ENCODE data around the gene UMAD1. TPM values are rescaled to one million over a fixed set of nuclear protein-coding genes. Genes with fewer than 3 reads are reported as not detected.
A peak's percentile ranks its signal among the peaks of the same experiment; 100 is the strongest.

Gene UMAD1
- polyA plus RNA-seq, 1 donor = 7.7 TPM

DNA sequence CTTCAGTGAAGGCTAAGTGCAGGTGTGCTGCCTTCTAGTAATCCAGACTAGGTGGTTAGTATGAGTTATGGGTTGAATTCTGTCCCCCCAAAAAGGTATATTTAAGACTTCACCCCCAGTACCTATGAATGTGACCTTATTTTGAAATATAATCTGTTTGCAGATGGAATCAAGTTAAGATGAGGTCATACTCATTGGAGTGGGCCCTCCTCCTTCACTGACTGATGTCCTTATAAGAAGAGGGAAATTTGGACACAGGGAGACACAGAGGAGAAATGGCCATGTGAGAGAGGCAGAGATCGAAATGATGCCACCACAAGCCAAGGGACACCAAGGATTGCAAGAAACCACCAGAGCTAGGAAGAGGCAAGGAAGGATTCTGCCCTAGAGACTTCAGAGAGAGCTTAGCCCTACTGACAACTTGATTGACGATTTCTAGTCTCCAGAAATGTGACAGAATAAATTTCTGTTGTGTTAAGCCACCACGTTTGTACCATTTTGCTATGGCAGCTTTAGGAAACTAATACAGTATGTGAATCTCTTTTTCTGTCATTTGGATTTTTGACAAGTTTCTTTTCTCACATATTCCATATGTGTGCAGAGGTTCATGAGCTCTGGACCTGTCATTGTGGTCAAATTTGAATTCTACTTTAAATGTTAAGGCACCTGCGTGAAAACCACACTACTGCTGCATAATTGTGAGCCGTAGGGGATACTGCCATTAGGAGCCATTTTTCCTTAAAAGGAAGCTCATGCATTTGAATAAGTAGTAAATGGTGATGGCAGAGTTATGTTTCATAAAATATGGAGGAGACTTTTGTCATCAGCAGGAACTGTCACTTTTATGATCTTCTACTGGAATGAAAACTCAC, 80.4 kb downstream of the UMAD1 start:
- no peak for DNase-seq (ENCODE audit: low read depth)

DNA sequence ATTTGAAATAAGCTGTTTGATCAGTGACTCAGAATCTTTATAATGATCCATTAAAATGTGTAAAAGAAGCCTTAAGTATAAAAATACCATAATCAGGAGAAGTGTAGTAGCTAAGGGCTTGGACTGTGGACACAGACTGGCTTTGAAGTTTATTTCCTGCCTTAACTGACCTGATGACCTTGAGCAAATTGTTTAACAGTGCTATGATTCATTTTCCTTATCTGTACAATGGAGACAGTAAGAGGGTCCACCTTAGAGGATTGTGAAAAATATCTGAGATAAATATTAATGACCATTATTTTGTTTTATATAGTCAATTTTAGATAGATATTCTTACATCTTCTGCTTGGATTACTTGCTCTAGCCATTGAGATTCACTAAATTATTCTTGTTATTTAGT, 91.2 kb downstream of the UMAD1 start:
- DNase-seq (ENCODE audit: low read depth) = no peak

DNA sequence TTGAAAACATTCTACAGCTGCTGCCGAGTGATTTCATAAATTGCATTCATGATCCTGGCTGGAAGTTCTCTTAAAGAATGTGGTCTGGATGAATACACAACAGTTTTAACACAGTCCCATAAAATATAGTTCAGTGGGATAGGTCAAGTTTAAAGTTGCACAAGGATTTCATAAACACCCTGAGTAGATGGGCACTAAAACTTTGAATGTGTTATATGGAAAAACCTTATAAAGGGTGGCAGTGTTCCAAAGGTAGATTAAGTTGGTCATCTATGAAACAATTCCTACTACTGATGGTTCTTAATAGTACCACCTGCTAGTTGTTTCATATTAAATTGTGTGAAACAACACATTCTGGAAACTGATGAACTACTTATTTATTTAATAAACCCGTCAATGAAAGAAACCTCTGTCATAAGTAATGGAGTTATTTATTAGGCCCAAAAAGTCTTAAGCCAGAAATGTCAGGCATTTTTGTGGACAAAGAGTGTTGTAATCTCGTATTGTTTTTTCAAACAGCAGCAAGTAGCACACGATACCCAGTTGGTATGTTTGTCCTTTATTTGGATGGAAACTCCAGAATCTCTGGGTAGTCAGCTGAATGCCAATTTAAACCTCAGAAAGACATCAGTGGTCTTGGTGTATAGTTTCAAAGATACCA, 92.2 kb downstream of the UMAD1 start:
- DNase-seq (ENCODE audit: low read depth) = peak; percentile 46

DNA sequence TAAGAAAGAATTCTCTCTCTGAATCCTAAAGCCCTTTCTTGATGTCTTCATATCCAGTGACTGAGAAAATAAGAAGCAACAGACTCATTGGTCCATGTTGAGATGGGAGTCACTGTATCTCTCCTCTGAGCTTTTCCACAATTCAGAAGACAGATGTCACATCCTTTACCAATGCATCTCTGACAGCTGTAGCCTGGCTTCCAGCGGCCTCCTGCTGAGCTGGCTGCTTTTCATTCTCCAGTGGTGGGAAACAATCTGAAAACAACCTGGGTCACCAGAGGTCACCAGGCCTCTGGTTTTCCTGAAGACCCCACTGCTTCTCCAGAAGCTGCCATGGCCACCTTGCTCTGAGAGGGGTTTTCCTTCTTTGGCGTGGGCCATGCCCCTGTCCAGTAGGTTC, 96.1 kb downstream of the UMAD1 start:
- no peak for DNase-seq (ENCODE audit: low read depth)

DNA sequence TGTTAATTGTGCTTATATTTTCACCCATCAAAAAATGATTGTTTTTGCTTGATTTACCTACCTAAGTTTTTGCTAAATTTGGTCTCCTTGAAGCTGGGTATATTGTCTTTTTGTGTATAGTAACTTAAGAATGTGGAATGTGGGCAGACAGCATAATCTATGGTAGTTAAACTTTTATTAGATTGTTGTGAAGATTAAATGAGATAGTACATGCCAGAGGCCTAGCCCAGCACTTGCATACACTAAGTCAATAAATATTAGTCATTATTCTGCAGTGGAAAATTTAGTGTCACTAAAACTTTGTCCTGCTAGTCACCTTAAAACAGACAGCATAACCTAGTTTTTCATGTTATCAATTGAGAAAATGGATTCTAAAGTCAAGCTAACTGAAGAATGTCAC, 97.1 kb downstream of the UMAD1 start:
- DNase-seq (ENCODE audit: low read depth) = no peak

DNA sequence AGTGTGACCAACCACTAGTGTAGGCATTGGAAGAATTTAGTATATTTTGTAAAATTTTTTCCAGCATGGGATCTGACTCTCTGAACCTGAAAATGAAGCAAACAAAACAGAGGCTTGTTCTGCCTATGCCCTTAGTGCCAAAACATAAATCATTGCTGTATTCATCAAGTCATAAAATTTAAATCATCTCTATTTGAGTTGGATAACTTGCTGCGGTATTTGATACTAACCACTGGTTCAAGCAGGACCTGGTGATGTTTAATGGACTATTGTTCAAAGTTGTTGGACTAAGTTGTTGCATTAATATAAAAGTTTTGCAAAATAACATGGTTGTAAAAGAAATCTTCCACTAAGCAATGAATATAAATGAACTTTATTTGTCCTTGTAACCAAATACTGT, 97.6 kb downstream of the UMAD1 start:
- DNase-seq (ENCODE audit: low read depth) = no peak

DNA sequence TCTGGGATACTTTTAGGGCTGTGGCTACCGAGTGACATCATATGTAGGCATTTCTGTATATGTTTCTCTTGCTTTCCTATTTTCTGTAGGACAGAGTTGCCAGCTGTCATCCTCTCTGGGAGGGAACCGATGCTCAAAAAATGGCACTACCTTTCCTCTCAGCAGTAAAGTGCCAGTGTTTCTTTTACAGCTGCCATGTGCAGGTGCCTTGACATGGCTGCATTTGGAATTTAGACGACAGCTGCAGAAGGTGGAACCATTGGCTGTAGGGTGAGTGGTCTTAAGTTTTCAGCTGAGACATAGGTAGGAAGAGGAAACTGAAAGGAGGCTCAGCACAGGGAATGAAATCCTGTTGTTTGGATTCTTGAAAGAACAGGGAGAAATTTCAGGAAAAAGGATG, 98.1 kb downstream of the UMAD1 start:
- no peak for DNase-seq (ENCODE audit: low read depth)

DNA sequence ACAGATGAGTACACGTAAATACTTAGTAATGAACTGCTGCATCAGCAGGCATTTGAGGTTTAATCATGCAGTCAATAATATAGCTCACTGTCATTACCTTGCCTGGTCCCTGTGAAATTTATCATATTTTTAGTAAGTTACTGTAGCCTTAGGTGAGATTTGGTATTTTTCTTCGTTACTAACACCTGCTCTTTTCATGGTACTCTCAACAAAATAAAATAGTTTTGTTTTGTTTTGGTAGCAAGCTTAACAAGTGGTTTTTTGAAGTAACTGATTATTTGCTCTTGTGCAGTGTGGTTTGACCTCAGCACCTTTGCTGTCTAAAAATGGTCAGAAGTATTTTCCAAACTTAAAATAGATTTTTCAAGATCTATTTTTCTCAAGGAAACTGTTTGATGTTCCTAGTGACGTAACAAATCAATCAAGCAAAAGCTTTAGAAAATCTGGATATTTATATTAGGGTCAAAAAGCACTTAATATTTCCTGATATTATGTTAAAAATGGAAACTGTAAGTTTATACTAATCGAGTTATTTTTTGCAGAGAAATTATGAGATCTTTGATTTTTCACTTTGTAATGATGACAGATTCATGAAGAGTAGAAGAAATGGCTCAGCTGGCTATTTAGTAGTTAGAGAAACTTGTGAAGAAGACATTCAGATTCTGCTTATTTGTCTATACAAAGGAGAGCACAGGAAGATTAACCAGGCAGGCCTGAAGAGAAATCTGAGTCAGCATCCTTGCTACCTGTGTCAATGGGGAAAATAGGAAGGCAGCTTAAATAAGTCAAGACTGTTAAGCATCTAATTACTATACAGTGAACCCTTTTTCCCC, 98.9 kb downstream of the UMAD1 start:
- no peak for DNase-seq (ENCODE audit: low read depth)

DNA sequence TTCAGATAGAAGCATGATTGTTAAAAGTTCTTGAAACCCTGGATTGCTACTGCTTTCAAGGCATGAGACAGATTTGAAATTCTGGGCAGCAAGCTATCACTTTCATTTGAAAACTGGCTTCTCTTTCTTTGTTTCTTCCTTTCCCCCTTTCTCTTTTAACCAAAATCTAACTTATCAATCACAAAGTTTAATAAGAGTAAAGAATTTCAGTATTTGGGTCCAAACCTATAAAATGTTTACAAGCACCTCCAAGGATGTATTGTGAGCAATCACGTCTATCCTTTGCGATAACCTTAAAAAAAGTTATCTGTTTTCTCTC, 99.4 kb downstream of the UMAD1 start:
- DNase-seq (ENCODE audit: low read depth) = no peak

DNA sequence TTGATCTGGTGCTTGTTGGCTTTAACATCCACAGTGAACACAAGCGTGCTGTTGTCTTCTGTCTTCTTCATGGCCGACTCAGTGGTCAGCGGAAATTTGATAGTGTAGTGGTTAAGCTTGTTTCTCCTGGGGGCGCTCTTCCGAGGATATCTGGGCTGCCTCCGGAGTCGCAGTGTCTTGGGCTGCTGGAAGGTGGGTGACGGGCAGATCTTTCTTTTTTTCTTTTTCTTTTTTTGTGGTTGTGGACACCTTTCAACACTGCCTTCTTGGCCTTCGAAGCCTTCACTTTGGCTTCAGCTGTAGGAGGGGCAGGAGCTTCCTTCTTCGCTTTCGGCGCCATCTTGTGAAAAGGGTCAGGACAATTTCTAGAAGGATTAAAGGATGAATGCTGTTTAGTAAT, 101.7 kb downstream of the UMAD1 start:
- DNase-seq (ENCODE audit: low read depth) = no peak

DNA sequence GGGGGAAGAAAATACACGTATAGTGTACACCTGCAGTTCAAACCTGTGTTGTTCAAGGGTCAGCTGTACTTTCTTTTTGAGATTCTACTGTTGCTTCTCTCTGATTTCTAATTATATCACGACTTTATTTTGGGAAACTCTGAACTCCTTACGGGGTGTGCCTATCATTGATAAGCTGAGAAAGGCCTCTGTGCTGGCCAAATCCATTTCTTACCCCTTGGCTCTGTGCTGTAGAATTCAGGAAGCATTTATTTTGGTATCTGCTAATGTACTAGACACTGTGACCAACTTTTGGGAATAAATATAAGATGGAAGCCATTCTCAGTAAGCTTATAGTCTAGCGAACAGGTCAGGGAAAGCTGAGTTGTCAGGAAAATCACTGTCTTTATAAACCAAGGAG, 104.7 kb downstream of the UMAD1 start:
- no peak for DNase-seq (ENCODE audit: low read depth)

DNA sequence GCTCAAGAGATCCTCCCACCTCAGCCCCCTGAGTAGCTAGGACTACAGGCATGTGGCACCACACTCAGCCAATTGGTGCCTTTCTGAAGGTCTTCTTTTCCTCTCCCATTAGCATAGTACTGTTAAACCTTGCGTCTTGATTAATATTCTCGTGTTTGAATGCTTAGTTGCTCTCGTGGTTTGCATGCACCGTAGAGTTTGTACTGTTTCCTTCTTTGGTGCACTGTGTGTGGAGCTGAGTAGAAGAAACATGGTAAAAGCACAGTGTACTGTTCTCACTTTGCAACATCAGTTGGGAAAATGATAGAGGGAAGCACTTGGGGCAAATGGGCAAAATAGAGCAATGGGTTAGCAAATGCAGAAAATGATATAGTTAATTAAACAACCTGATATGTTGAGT, 105.4 kb downstream of the UMAD1 start:
- DNase-seq (ENCODE audit: low read depth) = no peak

DNA sequence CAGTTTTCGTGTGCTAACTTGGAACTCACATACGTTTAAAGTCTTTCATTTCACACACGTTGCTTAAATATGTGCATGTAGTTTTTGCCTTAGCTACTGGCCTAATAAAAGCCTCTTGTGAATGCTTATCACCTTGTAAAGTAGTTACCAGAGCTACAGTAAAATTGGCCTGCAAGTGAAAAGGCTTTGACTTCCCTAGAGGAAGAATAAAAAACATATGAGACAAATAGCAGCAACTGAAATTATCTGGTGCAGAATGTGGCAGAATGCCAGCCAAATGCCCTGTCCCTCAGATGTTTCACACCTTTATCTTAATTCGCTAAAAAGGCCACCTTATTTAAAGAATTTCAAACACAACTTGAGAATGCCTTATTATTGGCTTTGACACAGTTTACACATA, 105.9 kb downstream of the UMAD1 start:
- no peak for DNase-seq (ENCODE audit: low read depth)

DNA sequence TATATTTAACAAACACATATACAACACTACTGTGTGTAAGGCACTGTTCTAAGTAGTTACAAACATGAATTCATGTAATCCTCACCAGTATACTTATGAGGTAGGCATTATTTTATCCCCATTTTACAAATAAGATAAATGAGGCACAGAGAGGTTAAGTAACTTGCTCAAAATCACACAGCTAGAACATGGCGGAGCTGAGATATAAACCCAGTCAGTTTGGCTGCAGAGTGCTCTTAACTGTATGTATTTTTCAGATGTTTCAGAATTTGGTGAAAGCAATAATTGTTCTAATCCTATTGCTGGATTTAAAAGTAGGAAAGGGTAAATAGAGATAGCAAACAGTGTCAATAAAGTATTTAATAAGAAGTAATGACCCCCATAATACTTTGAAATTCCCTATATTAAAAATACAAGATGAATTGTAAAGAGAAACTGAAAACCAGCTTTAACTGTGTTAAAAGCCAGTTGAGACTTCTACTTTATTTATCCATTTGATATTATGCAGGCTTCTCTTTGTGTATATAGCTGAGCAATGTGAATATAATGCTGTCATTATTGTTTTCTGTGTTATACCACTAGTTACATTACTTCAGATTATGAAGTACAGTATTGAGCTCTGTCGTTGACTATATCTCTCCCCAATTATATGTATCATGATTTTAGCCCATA, 110.2 kb downstream of the UMAD1 start:
- DNase-seq (ENCODE audit: low read depth) = no peak

DNA sequence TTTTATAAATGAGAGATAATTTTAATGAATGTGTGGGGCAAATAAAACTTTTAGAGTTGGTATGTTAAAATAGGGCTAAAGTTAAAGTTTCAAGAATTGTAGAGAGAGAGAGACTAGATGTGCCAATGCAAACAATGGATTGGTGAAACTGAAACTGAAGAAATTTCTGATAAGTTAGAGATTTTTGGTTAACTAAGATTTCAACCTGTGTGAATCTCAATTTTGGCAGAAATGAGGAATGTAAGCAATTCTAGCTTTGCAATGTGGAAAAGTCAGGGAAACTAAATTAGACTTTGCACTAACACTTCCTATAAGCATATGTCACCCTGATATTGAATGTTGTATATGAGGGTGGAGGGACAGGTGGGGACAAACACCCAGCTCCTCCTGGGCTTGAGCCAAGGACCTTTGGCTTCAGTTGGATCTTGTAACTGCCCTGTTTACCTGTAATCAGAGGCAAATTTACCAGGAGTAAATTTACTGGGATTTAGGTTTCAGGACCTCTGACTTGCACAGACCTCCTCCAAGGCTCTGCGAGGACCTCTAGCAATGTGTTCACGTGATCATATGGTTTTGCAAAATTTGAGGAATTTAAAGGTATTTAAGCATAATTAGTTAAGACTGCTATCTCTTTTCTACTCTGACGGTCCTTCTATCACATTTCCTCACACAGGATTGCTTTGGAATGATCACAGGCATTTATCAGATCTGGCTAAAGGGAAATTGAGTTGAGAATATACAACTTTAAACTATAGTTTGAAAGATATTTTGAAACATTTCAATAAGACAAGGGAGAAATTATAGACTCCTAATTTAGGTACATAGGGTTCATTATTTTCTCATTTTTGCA, 110.9 kb downstream of the UMAD1 start:
- no peak for DNase-seq (ENCODE audit: low read depth)

DNA sequence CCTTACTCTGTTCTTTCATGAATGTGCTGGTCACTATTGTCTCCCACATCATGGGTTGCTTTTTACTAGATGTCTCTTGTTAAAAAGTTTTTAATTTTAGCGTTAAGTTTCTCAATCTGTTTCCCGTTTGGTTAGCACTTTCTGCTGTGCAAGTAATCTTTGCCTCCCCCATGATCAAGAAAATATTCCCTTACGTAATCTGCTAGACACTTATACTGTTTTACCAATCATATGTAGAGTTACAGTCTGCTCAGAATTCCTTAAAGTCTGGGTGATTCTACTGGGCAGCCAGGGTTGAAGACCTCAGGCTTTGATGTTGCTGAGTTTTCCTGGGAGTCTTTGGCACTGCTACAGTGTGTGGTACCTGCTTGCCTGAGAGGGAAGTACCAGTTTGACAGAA, 116.0 kb downstream of the UMAD1 start:
- DNase-seq (ENCODE audit: low read depth) = no peak

DNA sequence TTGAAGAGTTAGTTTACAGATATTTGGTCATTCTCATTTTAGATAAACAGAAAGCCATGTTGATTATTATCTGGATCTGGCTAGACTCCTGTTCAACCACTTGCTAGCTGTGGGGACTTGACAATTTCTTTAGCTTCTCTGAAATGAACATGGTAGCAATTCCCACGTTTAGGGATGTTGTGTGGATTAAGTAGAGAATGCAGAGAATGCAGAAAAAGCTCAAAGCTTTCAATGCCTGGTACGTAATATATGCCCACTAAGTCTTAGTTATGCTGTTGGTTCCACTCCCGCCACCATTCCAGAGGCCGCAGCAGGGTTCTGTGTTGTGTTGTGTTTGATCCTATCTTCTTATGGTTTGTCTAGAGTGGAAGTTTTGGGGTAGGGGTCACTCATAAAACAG, 117.0 kb downstream of the UMAD1 start:
- DNase-seq (ENCODE audit: low read depth) = no peak

DNA sequence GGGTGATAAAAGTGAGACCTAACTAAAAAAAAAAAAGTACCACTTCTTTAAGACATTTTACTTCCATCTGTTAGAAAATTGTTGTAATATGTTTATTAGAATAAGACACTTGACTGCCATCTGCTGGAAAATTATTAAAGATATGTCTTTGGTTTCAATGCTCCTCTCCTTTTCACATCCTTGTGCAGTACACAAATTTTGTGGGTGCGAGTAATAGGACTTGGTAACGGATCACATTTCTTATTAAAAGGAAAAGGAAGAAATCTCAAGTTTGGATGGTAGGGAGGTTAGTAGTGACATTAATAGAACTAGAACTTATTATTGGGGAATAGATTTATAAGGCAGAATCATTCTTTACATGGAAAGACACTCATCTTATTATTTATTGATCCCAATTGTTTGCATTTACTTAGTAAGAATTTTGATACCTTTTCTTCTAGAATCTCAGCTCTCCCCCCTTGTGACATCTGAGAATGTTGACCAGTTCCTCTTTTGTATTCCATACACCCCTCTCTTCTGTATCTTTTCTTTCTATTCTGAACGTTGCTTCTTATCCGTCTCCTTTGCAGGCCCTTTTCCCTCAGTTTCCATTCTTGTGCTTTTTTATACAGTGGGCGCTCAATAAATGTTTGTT, 120.9 kb downstream of the UMAD1 start:
- peak; percentile 49 for DNase-seq (ENCODE audit: low read depth)

DNA sequence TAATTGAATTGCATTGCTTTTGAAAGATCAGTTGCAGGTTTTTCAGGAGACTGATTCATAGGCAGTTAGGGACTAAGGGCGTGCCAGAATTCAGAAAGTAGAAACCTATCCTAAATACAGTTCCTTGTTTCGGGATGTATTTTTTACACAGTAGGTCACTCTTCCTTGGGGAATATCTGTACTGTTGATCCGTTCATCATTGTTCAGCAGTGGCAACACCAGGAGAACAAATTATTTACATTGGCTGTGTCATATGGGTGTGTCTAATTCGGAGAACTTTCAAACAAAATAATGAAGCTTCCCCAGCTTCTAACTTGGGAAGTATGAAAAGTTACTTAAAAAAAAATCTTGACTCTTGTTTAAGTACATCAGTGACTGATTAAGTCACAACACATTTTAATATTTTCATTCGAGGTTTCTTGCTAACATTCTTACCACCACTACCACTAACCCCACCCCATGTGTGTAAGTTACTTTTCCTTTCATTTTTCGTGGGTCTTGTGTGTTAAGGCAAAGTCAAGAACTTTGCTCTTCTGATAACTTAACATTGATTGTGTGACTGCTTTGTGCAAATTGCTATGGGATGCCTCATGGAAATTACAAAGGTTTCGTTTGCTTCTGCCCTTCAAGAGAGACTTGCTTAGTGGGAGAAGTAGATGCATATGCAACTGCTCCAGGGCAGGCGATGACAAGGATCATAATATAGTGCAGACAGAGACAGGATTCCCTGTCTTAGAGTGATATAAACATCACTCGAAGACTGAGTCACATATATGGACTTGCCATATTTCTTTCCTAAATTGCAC, 121.6 kb downstream of the UMAD1 start:
- DNase-seq (ENCODE audit: low read depth) = no peak
